Measurements from ENCODE around the gene ACHE. TPM values are rescaled to one million over a fixed set of nuclear protein-coding genes. Genes with fewer than 3 reads are reported as not detected.
"Not testable (repeated sequence)": the region's sequence is repeated elsewhere in the genome, so short reads cannot be mapped to it uniquely, and the experiment has no call there.

Gene ACHE
- total RNA-seq, 1 experiment from 2014 or later, result 0.40 TPM

DNA sequence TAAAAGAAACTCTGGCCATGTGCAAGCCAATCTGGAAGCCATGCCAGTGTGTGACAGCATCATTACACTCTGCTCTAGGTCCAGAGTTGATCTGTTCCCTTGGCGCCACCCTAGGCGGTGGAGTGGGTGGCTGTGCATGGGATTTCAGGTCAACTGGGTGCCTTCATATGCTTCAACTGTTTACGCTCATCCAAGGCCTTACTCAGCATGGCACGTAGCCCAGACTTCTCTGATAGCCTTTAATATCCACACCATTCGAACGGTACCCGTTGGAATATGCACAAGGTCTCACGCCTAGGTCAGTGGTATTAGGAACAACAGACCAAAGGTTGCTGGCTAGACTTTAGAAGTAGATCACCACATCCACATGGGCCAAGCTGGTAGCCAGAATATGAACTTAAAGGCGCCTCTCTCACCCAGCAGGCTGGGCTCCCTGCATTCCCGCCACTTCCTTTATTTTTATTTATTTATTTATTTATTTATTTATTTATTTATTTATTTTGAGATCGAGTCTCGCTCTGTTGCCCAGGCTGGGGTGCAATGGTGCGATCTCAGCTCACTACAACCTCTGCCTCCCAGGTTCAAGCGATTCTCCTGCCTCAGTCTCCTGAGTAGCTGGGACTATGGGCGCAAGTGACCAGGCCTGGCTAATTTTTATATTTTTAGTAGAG, 18.7 kb upstream of the ACHE start:
- H3K4me1 ChIP-seq (ENCODE audit: insufficient read depth, low read length), result no peaks in the 10 kb centered on the region
- H3K9me2 ChIP-seq (replicated peaks; ENCODE audit: low read length), result no peaks in the 10 kb centered on the region
- BruUV-seq (replicated peaks), result no TSS peak
- H3K4me3 ChIP-seq (ENCODE audit: low read length), result no peak overlapping the region
- POLR2A ChIA-PET (ENCODE audit: unreplicated experiment), result no interaction called here
- H4K20me1 ChIP-seq (ENCODE audit: low read length), result no peaks in the 10 kb centered on the region
- ATAC-seq (peak; percentile 20; the same call in 1 of the 2 replicates), DNase-seq (peak; percentile 17)
- intact Hi-C loops (cut with micrococcal nuclease), result no loop called here
- no peak for TF ChIP-seq EZH2phosphoT487 (IDR thresholded peaks at IDR 0.05; ENCODE audit: borderline replicate concordance, low read length)
- TF ChIP-seq, protein P1, sequence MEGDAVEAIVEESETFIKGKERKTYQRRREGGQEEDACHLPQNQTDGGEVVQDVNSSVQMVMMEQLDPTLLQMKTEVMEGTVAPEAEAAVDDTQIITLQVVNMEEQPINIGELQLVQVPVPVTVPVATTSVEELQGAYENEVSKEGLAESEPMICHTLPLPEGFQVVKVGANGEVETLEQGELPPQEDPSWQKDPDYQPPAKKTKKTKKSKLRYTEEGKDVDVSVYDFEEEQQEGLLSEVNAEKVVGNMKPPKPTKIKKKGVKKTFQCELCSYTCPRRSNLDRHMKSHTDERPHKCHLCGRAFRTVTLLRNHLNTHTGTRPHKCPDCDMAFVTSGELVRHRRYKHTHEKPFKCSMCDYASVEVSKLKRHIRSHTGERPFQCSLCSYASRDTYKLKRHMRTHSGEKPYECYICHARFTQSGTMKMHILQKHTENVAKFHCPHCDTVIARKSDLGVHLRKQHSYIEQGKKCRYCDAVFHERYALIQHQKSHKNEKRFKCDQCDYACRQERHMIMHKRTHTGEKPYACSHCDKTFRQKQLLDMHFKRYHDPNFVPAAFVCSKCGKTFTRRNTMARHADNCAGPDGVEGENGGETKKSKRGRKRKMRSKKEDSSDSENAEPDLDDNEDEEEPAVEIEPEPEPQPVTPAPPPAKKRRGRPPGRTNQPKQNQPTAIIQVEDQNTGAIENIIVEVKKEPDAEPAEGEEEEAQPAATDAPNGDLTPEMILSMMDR (conservative IDR thresholded peaks at IDR 0.05; ENCODE audit: low read depth, low read length), result no peak
- no peak for TF ChIP-seq EZH2 (IDR thresholded peaks at IDR 0.05; ENCODE audit: low read length, unreplicated experiment)
- no peak overlapping the region for H3K9ac ChIP-seq (ENCODE audit: low read length)
- H3K36me3 ChIP-seq (ENCODE audit: low read depth, low read length), result no peaks in the 10 kb centered on the region
- H3K79me2 ChIP-seq (ENCODE audit: low read length), result no peaks in the 10 kb centered on the region
- H3K9me3 ChIP-seq (ENCODE audit: low read length), result no peaks in the 10 kb centered on the region
- no peak overlapping the region for H2AFZ ChIP-seq (ENCODE audit: low read length)
- no peaks in the 10 kb centered on the region for H3K27me3 ChIP-seq (ENCODE audit: low read length)
- no peak overlapping the region for H3K4me2 ChIP-seq (ENCODE audit: low read length)
- no peaks in the 10 kb centered on the region for H3F3A ChIP-seq (ENCODE audit: low read length, unreplicated experiment)
- no peak overlapping the region for H3K27ac ChIP-seq (ENCODE audit: low read length)
- CTCF ChIA-PET, result no interaction called here

DNA sequence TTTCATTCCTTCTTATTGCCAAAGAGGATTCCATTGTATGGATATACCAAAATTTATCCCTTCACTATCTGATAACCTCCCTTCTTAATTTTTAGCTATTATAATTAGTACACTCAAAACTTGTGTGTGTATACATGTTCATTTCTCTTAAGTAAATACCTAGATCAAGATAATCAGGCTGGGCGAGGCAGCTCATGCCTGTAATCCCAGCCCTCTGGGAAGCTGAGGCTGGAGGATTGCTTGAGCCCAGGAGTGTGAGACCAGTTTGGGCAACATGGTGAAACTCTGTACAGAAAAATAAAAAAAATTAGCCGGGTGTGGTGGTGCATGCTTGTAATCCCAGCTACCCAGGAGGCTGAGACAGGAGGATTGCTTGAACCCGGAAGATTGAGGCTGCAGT, 15.8 kb upstream of the ACHE start:
- no peak overlapping the region for H3K9ac ChIP-seq (ENCODE audit: low read length)
- no peaks in the 10 kb centered on the region for H3K4me1 ChIP-seq (ENCODE audit: insufficient read depth, low read length)
- no peaks in the 10 kb centered on the region for H3F3A ChIP-seq (ENCODE audit: low read length, unreplicated experiment)
- POLR2A ChIA-PET (ENCODE audit: unreplicated experiment), result interaction anchor here (0.6 kb wide), 1 partner anchor 22 kb away, joined by 3 read pairs; the partner anchor contains the start of gene UFSP1
- H3K9me2 ChIP-seq (replicated peaks; ENCODE audit: low read length), result no peaks in the 10 kb centered on the region
- H3K4me2 ChIP-seq (ENCODE audit: low read length), result no peak overlapping the region
- DNase-seq, result no peak
- no peak overlapping the region for H3K4me3 ChIP-seq (ENCODE audit: low read length)
- ATAC-seq, result no peak
- H3K36me3 ChIP-seq (ENCODE audit: low read depth, low read length), result no peaks in the 10 kb centered on the region
- no peak for TF ChIP-seq EZH2phosphoT487 (IDR thresholded peaks at IDR 0.05; ENCODE audit: borderline replicate concordance, low read length)
- TF ChIP-seq, protein P1 (conservative IDR thresholded peaks at IDR 0.05; ENCODE audit: low read depth, low read length), result no peak
- TF ChIP-seq EZH2 (IDR thresholded peaks at IDR 0.05; ENCODE audit: low read length, unreplicated experiment), result no peak
- BruUV-seq (replicated peaks), result no TSS peak
- CTCF ChIA-PET, result no interaction called here
- no peaks in the 10 kb centered on the region for H3K27me3 ChIP-seq (ENCODE audit: low read length)
- no peaks in the 10 kb centered on the region for H3K79me2 ChIP-seq (ENCODE audit: low read length)
- no peak overlapping the region for H2AFZ ChIP-seq (ENCODE audit: low read length)
- H3K9me3 ChIP-seq (ENCODE audit: low read length), result no peaks in the 10 kb centered on the region
- no peaks in the 10 kb centered on the region for H4K20me1 ChIP-seq (ENCODE audit: low read length)
- no peak overlapping the region for H3K27ac ChIP-seq (ENCODE audit: low read length)
- intact Hi-C loops (cut with micrococcal nuclease), result no loop called here

DNA sequence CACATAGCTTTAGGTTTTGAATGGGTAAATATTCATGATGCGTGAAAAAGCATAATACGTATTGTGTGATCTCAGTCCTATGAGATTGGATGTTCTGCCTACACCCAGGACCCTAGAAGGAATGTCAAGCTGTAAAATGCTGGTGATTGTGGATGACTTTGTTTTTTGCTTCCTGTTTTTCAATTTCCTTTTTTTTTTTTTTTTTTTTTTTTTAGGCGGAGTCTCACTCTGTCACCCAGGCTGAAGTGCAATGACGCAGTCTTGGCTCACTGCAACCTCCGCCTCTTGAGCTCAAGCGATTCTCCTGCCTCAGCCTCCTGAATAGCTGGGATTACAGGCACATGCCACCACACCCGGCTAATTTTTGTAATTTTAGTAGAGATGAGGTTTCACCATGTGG, 14.8 kb upstream of the ACHE start:
- H3K4me3 ChIP-seq (ENCODE audit: low read length); H4K20me1 ChIP-seq (ENCODE audit: low read length); H3K9me3 ChIP-seq (ENCODE audit: low read length); CTCF ChIA-PET; H3K4me1 ChIP-seq (ENCODE audit: insufficient read depth, low read length); H3F3A ChIP-seq (ENCODE audit: low read length, unreplicated experiment); intact Hi-C loops (cut with micrococcal nuclease); H2AFZ ChIP-seq (ENCODE audit: low read length); H3K9ac ChIP-seq (ENCODE audit: low read length); POLR2A ChIA-PET (ENCODE audit: unreplicated experiment); H3K9me2 ChIP-seq (replicated peaks; ENCODE audit: low read length); H3K27ac ChIP-seq (ENCODE audit: low read length); H3K79me2 ChIP-seq (ENCODE audit: low read length); H3K4me2 ChIP-seq (ENCODE audit: low read length); BruUV-seq (replicated peaks); DNase-seq; H3K36me3 ChIP-seq (ENCODE audit: low read depth, low read length); H3K27me3 ChIP-seq (ENCODE audit: low read length); ATAC-seq: not testable (repeated sequence)
